Measurements from ENCODE around the gene DNAI2.

The DNAI2 gene

GRCh38 chr17:74274060-74274708, at the start of gene DNAI2:
DNAI2 (plus strand) TSS chr17:74274234; CDS start chr17:74281818, 7,584 bp downstream.
- H3K4me3 ChIP-seq (ENCODE audit: low read depth, low read length) = no peak within 1 kb of the TSS
- ChIA-PET POLR2A (no interaction called here), CTCF (no interaction called here)
- DNase-seq (ENCODE audit: low read depth, low spot score) = no peak
- TF ChIP-seq, protein P1, sequence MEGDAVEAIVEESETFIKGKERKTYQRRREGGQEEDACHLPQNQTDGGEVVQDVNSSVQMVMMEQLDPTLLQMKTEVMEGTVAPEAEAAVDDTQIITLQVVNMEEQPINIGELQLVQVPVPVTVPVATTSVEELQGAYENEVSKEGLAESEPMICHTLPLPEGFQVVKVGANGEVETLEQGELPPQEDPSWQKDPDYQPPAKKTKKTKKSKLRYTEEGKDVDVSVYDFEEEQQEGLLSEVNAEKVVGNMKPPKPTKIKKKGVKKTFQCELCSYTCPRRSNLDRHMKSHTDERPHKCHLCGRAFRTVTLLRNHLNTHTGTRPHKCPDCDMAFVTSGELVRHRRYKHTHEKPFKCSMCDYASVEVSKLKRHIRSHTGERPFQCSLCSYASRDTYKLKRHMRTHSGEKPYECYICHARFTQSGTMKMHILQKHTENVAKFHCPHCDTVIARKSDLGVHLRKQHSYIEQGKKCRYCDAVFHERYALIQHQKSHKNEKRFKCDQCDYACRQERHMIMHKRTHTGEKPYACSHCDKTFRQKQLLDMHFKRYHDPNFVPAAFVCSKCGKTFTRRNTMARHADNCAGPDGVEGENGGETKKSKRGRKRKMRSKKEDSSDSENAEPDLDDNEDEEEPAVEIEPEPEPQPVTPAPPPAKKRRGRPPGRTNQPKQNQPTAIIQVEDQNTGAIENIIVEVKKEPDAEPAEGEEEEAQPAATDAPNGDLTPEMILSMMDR (IDR thresholded peaks at IDR 0.05; ENCODE audit: insufficient read depth, low read length, missing control alignments) = no peak

DNA sequence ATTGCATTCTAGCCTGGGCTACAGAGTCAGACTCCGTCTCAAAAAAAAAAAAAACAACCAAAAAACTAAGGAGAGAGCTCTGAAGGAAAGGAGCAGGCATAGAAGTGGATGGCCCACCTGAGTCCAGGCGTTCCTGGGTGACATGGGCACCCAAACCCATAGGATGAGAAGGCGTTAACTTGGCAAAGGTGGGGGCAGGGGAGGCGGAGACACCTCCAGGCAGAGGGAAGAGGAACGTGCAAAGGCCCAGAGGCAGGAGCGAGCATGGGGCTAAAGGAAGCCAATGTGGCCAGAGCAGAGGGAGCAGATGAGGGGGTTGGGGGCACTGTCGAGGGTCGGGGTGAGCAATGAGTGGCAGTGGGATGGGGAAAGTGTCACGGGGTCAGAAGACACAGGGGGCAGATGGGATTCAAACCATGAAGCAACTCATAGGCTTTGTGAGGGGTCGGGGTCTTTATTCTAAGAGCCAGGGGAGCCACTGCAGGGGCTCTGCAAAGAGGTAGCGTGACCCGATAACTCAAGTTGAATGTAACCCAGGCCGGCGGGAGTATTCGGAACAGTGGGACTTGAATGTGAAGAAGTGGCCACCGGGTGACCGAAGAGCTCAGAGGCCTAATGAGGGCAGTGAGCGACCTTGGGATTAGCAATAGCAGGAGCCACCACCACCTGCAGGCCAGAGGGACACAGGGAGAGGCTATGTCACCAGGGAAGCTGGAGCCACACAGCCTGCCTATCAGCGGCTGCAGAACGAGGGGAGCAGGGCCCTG, 48.9 kb upstream of the DNAI2 start:
- TF ChIP-seq, protein P1 (IDR thresholded peaks at IDR 0.05; ENCODE audit: insufficient read depth, low read length, missing control alignments) = no peak
- no peak overlapping the region for H3K4me3 ChIP-seq (ENCODE audit: low read depth, low read length)
- no peak for DNase-seq (ENCODE audit: low read depth, low spot score)
- ChIA-PET CTCF (interaction anchor here (1.0 kb wide), 1 partner anchor 16 kb away, joined by 3 read pairs; no protein-coding TSS in a partner anchor), POLR2A (no interaction called here)

DNA sequence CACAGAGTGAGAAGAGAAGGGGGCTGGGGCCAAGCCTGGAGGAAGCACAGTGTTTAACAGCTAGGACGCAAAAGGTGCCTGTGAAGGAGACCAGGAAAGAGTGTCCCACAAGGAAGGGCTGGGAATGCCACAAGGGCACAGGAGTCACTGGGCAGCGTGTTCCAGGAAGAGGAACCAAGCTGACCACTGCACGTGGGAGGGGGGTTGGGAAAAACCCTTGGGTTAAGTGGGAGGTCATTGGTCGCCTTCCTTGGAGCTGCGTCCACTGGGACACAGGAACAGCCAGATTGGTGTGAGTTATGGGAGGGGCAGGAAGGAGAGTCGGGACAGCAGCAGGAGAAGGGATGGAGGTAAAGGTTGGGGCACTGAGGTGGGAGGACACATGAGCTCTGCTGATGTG, 47.8 kb upstream of the DNAI2 start:
- CTCF ChIA-PET = no interaction called here
- DNase-seq (ENCODE audit: low read depth, low spot score) = no peak
- TF ChIP-seq, protein P1 (IDR thresholded peaks at IDR 0.05; ENCODE audit: insufficient read depth, low read length, missing control alignments) = no peak
- H3K4me3 ChIP-seq (ENCODE audit: low read depth, low read length) = no peak overlapping the region
- POLR2A ChIA-PET = no interaction called here

DNA sequence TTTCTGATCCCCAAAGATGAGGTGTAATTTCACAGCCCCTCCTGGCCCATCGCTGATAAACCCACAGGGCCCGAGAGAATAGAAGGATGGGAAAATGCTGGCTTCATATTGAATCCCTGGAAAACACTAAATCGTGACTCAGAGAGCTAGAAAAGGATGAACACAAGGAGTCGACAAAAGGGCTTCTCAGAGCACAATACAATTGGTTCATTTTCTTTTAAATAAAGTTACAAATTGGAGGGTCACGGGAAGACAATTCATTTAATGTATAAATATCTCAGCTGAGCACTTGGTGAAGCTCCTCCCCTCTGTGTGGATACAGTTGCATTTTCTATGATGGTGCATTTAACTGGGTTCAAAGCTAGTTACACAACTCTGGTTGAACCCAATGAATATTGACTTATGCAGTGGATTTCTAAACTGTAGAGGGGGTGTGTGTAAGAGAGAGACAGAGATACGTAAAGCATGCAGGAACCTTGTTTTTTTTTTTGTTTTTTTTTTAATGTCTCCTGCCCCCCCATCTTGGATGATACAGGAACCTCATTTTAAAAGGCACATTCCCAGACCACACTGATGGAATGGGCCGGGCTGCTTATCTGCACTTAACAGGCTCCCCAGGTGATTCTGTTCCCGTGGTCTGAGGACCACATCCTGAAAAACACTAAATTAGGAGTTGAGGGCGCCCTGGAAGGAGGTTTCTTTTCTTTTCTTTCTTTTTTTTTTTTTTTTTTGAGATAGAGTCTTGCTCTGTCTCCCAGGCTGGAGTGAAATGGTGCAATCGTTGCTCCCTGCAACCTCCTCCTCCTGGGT, 46.6 kb upstream of the DNAI2 start:
- ChIA-PET CTCF (interaction anchor here (0.9 kb wide), 1 partner anchor 69 kb away, joined by 3 read pairs; no protein-coding TSS in a partner anchor), POLR2A (no interaction called here)
- no peak for DNase-seq (ENCODE audit: low read depth, low spot score)
- TF ChIP-seq, protein P1 (IDR thresholded peaks at IDR 0.05; ENCODE audit: insufficient read depth, low read length, missing control alignments) = no peak
- H3K4me3 ChIP-seq (ENCODE audit: low read depth, low read length) = no peak overlapping the region

- ChIA-PET CTCF (no interaction called here), POLR2A (no interaction called here)
- no peak overlapping the region for H3K4me3 ChIP-seq (ENCODE audit: low read depth, low read length)
- DNase-seq (ENCODE audit: low read depth, low spot score) = no peak
- TF ChIP-seq, protein P1 (IDR thresholded peaks at IDR 0.05; ENCODE audit: insufficient read depth, low read length, missing control alignments) = no peak
Observed at GRCh38 chr17:74228306-74228978, 45.6 kb upstream of the DNAI2 start.

Measured in AG04449 (cell line).